Fibroblast of lung (primary cell): ENCODE measurements around the gene DHRS11. TPM values are rescaled to one million over a fixed set of nuclear protein-coding genes. Genes with fewer than 3 reads are reported as not detected.

Source experiments
- DNase-seq, 2 donors: peaks; one replicate each; pipeline versions ENCODE4 v3.0.0 to v3.0.0-alpha.2; 2010; ENCODE audit warnings: low read depth in 2 of 2
- H2AFZ ChIP-seq: 2 replicates; pipeline ENCODE4 v1.5.1; 2012; ENCODE audit warnings: low read length, control low read depth, inconsistent platforms
- H3K27ac ChIP-seq: 2 replicates; pipeline ENCODE4 v1.5.1; 2011; ENCODE audit warnings: low read length, control low read depth; ENCODE audit not compliant: insufficient read depth
- H3K27me3 ChIP-seq: 2 replicates; pipeline ENCODE4 v1.5.1; 2011; ENCODE audit warnings: mild to moderate bottlenecking, low read length; ENCODE audit not compliant: control insufficient read depth, insufficient read depth
- H3K36me3 ChIP-seq: 2 replicates; pipeline ENCODE4 v1.5.1; 2011; ENCODE audit warnings: low read length; ENCODE audit not compliant: control insufficient read depth, insufficient read depth
- H3K4me1 ChIP-seq: 2 replicates; pipeline ENCODE4 v1.5.1; 2011; ENCODE audit warnings: low read length; ENCODE audit not compliant: control insufficient read depth, insufficient read depth; ENCODE audit errors: extremely low read depth
- H3K4me2 ChIP-seq: 2 replicates; pipeline ENCODE4 v1.5.1; 2011; ENCODE audit warnings: low read length, control low read depth; ENCODE audit not compliant: insufficient read depth; ENCODE audit errors: extremely low read depth
- H3K4me3 ChIP-seq, 4 experiments: fragments of 200-600 bp in 1 of 4; sonication (generic) in 1 of 4; replicated peaks in 1 of 4; 2 replicates each; pipeline ENCODE4 v1.5.1; 2011 to 2016; ENCODE audit warnings: low read length in 4 of 4, low read depth in 3 of 4, mild to moderate bottlenecking in 3 of 4, control low read depth in 2 of 4, inconsistent platforms in 1 of 4, mixed read lengths in 1 of 4; ENCODE audit not compliant: insufficient read depth in 1 of 4; ENCODE audit errors: control extremely low read depth in 1 of 4
- H3K79me2 ChIP-seq: 2 replicates; pipeline ENCODE4 v1.5.1; 2012; ENCODE audit warnings: mild to moderate bottlenecking, low read length, inconsistent platforms; ENCODE audit not compliant: control insufficient read depth, insufficient read depth
- H3K9ac ChIP-seq: 2 replicates; pipeline ENCODE4 v1.5.1; 2011; ENCODE audit warnings: mild to moderate bottlenecking, low read length, control low read depth; ENCODE audit not compliant: insufficient read depth
- H3K9me3 ChIP-seq: 2 replicates; pipeline ENCODE4 v1.5.1; 2012; ENCODE audit warnings: low read depth, low read length; ENCODE audit not compliant: control insufficient read depth, insufficient read depth
- H4K20me1 ChIP-seq: 2 replicates; pipeline ENCODE4 v1.5.1; 2011; ENCODE audit warnings: low read length; ENCODE audit not compliant: control insufficient read depth, insufficient read depth; ENCODE audit errors: extremely low read depth
- CTCF ChIP-seq, 2 donors: IDR thresholded peaks in 1 of 2; conservative IDR thresholded peaks in 1 of 2; 1 replicate in 1 of 2; 2 replicates in 1 of 2; pipeline ENCODE4 v1.5.1; 2011 to 2012; ENCODE audit warnings: low read length in 2 of 2, control low read depth in 1 of 2, inconsistent platforms in 1 of 2, low read depth in 1 of 2, mild to moderate bottlenecking in 1 of 2
- EZH2 ChIP-seq: IDR thresholded peaks from 2 replicates; pipeline ENCODE4 v1.5.1; 2012; ENCODE audit warnings: low read length, control low read depth, mild to moderate bottlenecking; ENCODE audit errors: missing control alignments
- polyA plus RNA-seq, 2 donors: library from polyadenylated mRNA; depleted of rRNA in 1 of 2; stranded (reverse) in 1 of 2; unstranded in 1 of 2; fragments of >200 nt; gene quantifications; 2 replicates each; pipeline ENCODE4 v1.2.1, GENCODE V29; 2011 to 2012; ENCODE audit warnings: missing spikeins in 1 of 2
- total RNA-seq: library from RNA; depleted of rRNA; stranded (reverse); fragments of >200 nt; gene quantifications from 2 replicates; pipeline ENCODE4 v1.2.1, GENCODE V29; 2014

Gene DHRS11
- total and polyA plus RNA-seq, 2 donors (not counting 1 experiment from before 2014, with no cell fraction given): 4.6 to 5.9 TPM

GRCh38 chr17:36610474-36610873 lies 18.8 kb downstream of the DHRS11 start:
- DNase-seq: no peak
- Histone ChIP-seq H3K4me2 (no peak overlapping the region), H3K9me3 (no peaks in the 10 kb centered on the region), H3K9ac (no peak overlapping the region), H3K4me3 (no peak overlapping the region), H3K27ac (no peak overlapping the region), H4K20me1 (no peaks in the 10 kb centered on the region), H3K4me1 (peaks cover 4% of the 10 kb centered on the region), H3K79me2 (no peaks in the 10 kb centered on the region), H2AFZ (no peak overlapping the region), H3K27me3 (no peaks in the 10 kb centered on the region), H3K36me3 (no peaks in the 10 kb centered on the region)
- TF ChIP-seq CTCF (conservative IDR thresholded peaks at IDR 0.05 in 1 of 2, IDR thresholded peaks at IDR 0.05 in 1 of 2; ENCODE audit: low read depth in 1 of 2, low read length in 2 of 2) (no peak), EZH2 (no peak)

GRCh38 chr17:36611345-36612072 lies 19.8 kb downstream of the DHRS11 start:
- H3K36me3 ChIP-seq: no peaks in the 10 kb centered on the region
- no peaks in the 10 kb centered on the region for H3K79me2 ChIP-seq
- H3K27me3 ChIP-seq: no peaks in the 10 kb centered on the region
- H2AFZ ChIP-seq: no peak overlapping the region
- H3K4me1 ChIP-seq: peaks cover 4% of the 10 kb centered on the region
- no peaks in the 10 kb centered on the region for H4K20me1 ChIP-seq
- no peak overlapping the region for H3K4me2 ChIP-seq
- H3K9ac ChIP-seq: no peak overlapping the region
- no peak overlapping the region for H3K4me3 ChIP-seq
- no peaks in the 10 kb centered on the region for H3K9me3 ChIP-seq
- DNase-seq: peak; percentile 71 to 87
- H3K27ac ChIP-seq: no peak overlapping the region
- peak in 1 of 2 donors; percentile 1 for TF ChIP-seq CTCF (conservative IDR thresholded peaks at IDR 0.05 in 1 of 2, IDR thresholded peaks at IDR 0.05 in 1 of 2; ENCODE audit: low read depth in 1 of 2, low read length in 2 of 2)
- TF ChIP-seq EZH2: no peak

- Histone ChIP-seq H2AFZ (no peak overlapping the region), H3K79me2 (no peaks in the 10 kb centered on the region), H3K27me3 (no peaks in the 10 kb centered on the region), H3K4me3 (no peak overlapping the region), H3K4me1 (peaks cover 4% of the 10 kb centered on the region), H3K9me3 (no peaks in the 10 kb centered on the region), H4K20me1 (no peaks in the 10 kb centered on the region), H3K36me3 (no peaks in the 10 kb centered on the region), H3K9ac (no peak overlapping the region), H3K27ac (no peak overlapping the region), H3K4me2 (no peak overlapping the region)
- TF ChIP-seq CTCF (conservative IDR thresholded peaks at IDR 0.05 in 1 of 2, IDR thresholded peaks at IDR 0.05 in 1 of 2; ENCODE audit: low read depth in 1 of 2, low read length in 2 of 2) (no peak), EZH2 (no peak)
- no peak for DNase-seq
These were observed 20.6 kb downstream of the DHRS11 start for GRCh38 chr17:36612323-36612722.
